ENCODE data around the gene CCDC185. TPM values are rescaled to one million over a fixed set of nuclear protein-coding genes. Genes with fewer than 3 reads are reported as not detected.
"Not testable (repeated sequence)": the region's sequence is repeated elsewhere in the genome, so short reads cannot be mapped to it uniquely, and the experiment has no call there.

CCDC185 gene
- polyA plus RNA-seq, 5 donors, result 0.05 to 0.12 (median 0.09) TPM; not detected in 2

GRCh38 chr1:223394242-223394641 is 1.0 kb downstream of the CCDC185 start:
- no peak for DNase-seq

- no peak for DNase-seq
Measured at GRCh38 chr1:223394706-223395105, 1.5 kb downstream of the CCDC185 start.

- DNase-seq, result not testable (repeated sequence)
Measured at GRCh38 chr1:223399393-223399792, 6.2 kb downstream of the CCDC185 start.

GRCh38 chr1:223401873-223402789 is 8.9 kb downstream of the CCDC185 start:
- DNase-seq, result no peak

GRCh38 chr1:223402790-223403142 is 9.6 kb downstream of the CCDC185 start:
- no peak for DNase-seq

- DNase-seq, result no peak
Measured at GRCh38 chr1:223403184-223403815, 10.1 kb downstream of the CCDC185 start.

- no peak for DNase-seq
Measured at GRCh38 chr1:223405507-223405906, 12.3 kb downstream of the CCDC185 start.

GRCh38 chr1:223410036-223410435 is 16.8 kb downstream of the CCDC185 start:
- DNase-seq, result no peak

GRCh38 chr1:223411309-223411708 is 18.1 kb downstream of the CCDC185 start:
- no peak for DNase-seq

- no peak for DNase-seq
Measured at GRCh38 chr1:223411710-223412109, 18.5 kb downstream of the CCDC185 start.

GRCh38 chr1:223413216-223413615 is 20.0 kb downstream of the CCDC185 start:
- no peak for DNase-seq

GRCh38 chr1:223417444-223417843 is 24.2 kb downstream of the CCDC185 start:
- DNase-seq, result no peak

GRCh38 chr1:223417903-223418663 is 24.9 kb downstream of the CCDC185 start:
- peak in 1 of 2 donors; percentile 17 for DNase-seq

- no peak for DNase-seq
Measured at GRCh38 chr1:223419115-223419514, 25.9 kb downstream of the CCDC185 start.

GRCh38 chr1:223419561-223419960 is 26.3 kb downstream of the CCDC185 start:
- no peak for DNase-seq

GRCh38 chr1:223421025-223421424 is 27.8 kb downstream of the CCDC185 start:
- no peak for DNase-seq

- no peak for DNase-seq
Measured at GRCh38 chr1:223421676-223422075, 28.5 kb downstream of the CCDC185 start.

GRCh38 chr1:223422911-223423310 is 29.7 kb downstream of the CCDC185 start:
- DNase-seq, result no peak

- no peak for DNase-seq
Measured at GRCh38 chr1:223423641-223424233, 30.5 kb downstream of the CCDC185 start.

GRCh38 chr1:223425550-223425949 is 32.3 kb downstream of the CCDC185 start:
- DNase-seq, result no peak

GRCh38 chr1:223426936-223427335 is 33.7 kb downstream of the CCDC185 start:
- DNase-seq, result no peak

GRCh38 chr1:223429313-223429731 is 36.1 kb downstream of the CCDC185 start:
- DNase-seq, result no peak
